C4-2B (cell line): ENCODE results near the gene SYK.
"Not testable (repeated sequence)": the region's sequence is repeated elsewhere in the genome, so short reads cannot be mapped to it uniquely, and the experiment has no call there.

ENCODE experiments used
- H3K27ac ChIP-seq: fragments of 450-650 bp; 2 replicates; pipeline ENCODE4 v1.5.1; 2017
- CTCF ChIP-seq: fragments of 450-650 bp; conservative IDR thresholded peaks from 2 replicates; pipeline ENCODE4 v1.5.1; 2017; ENCODE audit warnings: mild to moderate bottlenecking
- ZFX ChIP-seq: fragments of 450-650 bp; IDR thresholded peaks from 2 replicates; pipeline ENCODE4 v1.6.1; 2017

Gene SYK

GRCh38 chr9:90801241-90801972, at the start of gene SYK:
Gene SYK, plus strand, starts transcription at chr9:90801819. Its CDS starts 42,080 bp downstream, at chr9:90843899.
- H3K27ac ChIP-seq, result peak within 1 kb of the TSS; percentile 14; the same call in 1 of the 2 replicates
- TF ChIP-seq CTCF (no peak), ZFX (no peak)

GRCh38 chr9:90755514-90756371, 45.9 kb upstream of the SYK start:
- H3K27ac ChIP-seq, result not testable (repeated sequence)
- peak; percentile 75 for TF ChIP-seq CTCF

- H3K27ac ChIP-seq, result not testable (repeated sequence)
Observed at GRCh38 chr9:90760577-90760976, 41.0 kb upstream of the SYK start.

GRCh38 chr9:90766731-90767130, 34.9 kb upstream of the SYK start:
- TF ChIP-seq ZFX (no peak), CTCF (no peak)
- no peak overlapping the region for H3K27ac ChIP-seq

GRCh38 chr9:90767523-90768100, 34.0 kb upstream of the SYK start:
- no peak overlapping the region for H3K27ac ChIP-seq
- no peak for TF ChIP-seq CTCF
- TF ChIP-seq ZFX, result no peak

GRCh38 chr9:90770182-90770738, 31.4 kb upstream of the SYK start:
- H3K27ac ChIP-seq, result no peak overlapping the region
- TF ChIP-seq CTCF (no peak), ZFX (no peak)

- H3K27ac ChIP-seq, result no peak overlapping the region
- TF ChIP-seq CTCF, result no peak
- TF ChIP-seq ZFX, result no peak
Observed at GRCh38 chr9:90770927-90771326, 30.7 kb upstream of the SYK start.
